CMK (cell line): Measurements from ENCODE around the gene RAVER1.
A peak's percentile ranks its signal among the peaks of the same experiment; 100 is the strongest.

Source experiments
- DNase-seq: peaks from one replicate; pipeline ENCODE4 v3.0.0-alpha.2; 2010; ENCODE audit warnings: low read depth

RAVER1 gene

GRCh38 chr19:10317857-10318462 lies 15.4 kb downstream of the RAVER1 start:
- no peak for DNase-seq

- DNase-seq = no peak
Observed at GRCh38 chr19:10317045-10317856, 16.1 kb downstream of the RAVER1 start.

GRCh38 chr19:10316229-10317044 lies 16.9 kb downstream of the RAVER1 start:
- no peak for DNase-seq

GRCh38 chr19:10315335-10316214 lies 17.8 kb downstream of the RAVER1 start, which contains the start of gene FDX2:
TSS of gene FDX2 (minus strand) at chr19:10316015. CDS start at chr19:10315996, 19 bp downstream.
- no peak for DNase-seq

GRCh38 chr19:10309423-10309822 lies 23.9 kb downstream of the RAVER1 start, which contains the start of gene ZGLP1:
TSS of gene ZGLP1 (minus strand) at chr19:10309815.
- no peak for DNase-seq

GRCh38 chr19:10306327-10306726 lies 27.0 kb downstream of the RAVER1 start:
- DNase-seq = no peak

- DNase-seq = no peak
Observed at GRCh38 chr19:10305139-10305806, 28.1 kb downstream of the RAVER1 start.

- DNase-seq = peak; percentile 94
Observed at GRCh38 chr19:10299545-10300458, 33.5 kb downstream of the RAVER1 start.

GRCh38 chr19:10295847-10296591 lies 37.3 kb downstream of the RAVER1 start:
- DNase-seq = no peak

GRCh38 chr19:10295305-10295846 lies 38.0 kb downstream of the RAVER1 start:
- DNase-seq = no peak

GRCh38 chr19:10294368-10294697 lies 39.0 kb downstream of the RAVER1 start:
- no peak for DNase-seq

- no peak for DNase-seq
Observed at GRCh38 chr19:10293637-10294367, 39.5 kb downstream of the RAVER1 start.

- no peak for DNase-seq
Observed at GRCh38 chr19:10292789-10293636, 40.3 kb downstream of the RAVER1 start.

GRCh38 chr19:10292206-10292788 lies 41.0 kb downstream of the RAVER1 start:
- DNase-seq = peak; percentile 88

GRCh38 chr19:10291554-10292205 lies 41.6 kb downstream of the RAVER1 start:
- DNase-seq = no peak

GRCh38 chr19:10290876-10291553 lies 42.3 kb downstream of the RAVER1 start:
- peak; percentile 84 for DNase-seq
